Measurements from ENCODE around the gene ACHE. TPM values are rescaled to one million over a fixed set of nuclear protein-coding genes. Genes with fewer than 3 reads are reported as not detected.
A peak's percentile ranks its signal among the peaks of the same experiment; 100 is the strongest.

ACHE gene
- total and polyA plus RNA-seq, 2 experiments from 2014 or later = not detected

- no peak for TF ChIP-seq EZH2phosphoT487 (IDR thresholded peaks at IDR 0.05; ENCODE audit: insufficient read depth, low read depth)
- TF ChIP-seq EZH2 (IDR thresholded peaks at IDR 0.05; ENCODE audit: insufficient read depth, poor library complexity, severe bottlenecking) = no peak
- no peaks in the 10 kb centered on the region for H4K20me1 ChIP-seq (ENCODE audit: insufficient read depth)
- 78% methylated on average over 38 to 42 of the region's 44 CpGs for WGBS, 2 experiments (ENCODE audit: low coverage in 1 of 2, low lambda C conversion rate in 2 of 2, missing lambda C conversion rate in 2 of 2)
- peaks cover 7% of the 10 kb centered on the region; the same call in 1 of the 2 replicates for H3K36me3 ChIP-seq (ENCODE audit: low read depth)
- no peak overlapping the region for H3K4me3 ChIP-seq
- H3K9me2 ChIP-seq (ENCODE audit: insufficient read depth) = no peaks in the 10 kb centered on the region
- H3K9me3 ChIP-seq (ENCODE audit: low read depth) = no peaks in the 10 kb centered on the region
- no peak for DNase-seq
- no peak overlapping the region for H3K27ac ChIP-seq
- in situ Hi-C loops (cut with MboI) = no loop called here
- H3K79me2 ChIP-seq (ENCODE audit: insufficient read depth) = peaks cover 16% of the 10 kb centered on the region
- H3K4me2 ChIP-seq (ENCODE audit: unreplicated experiment) = no peak overlapping the region
- no peak overlapping the region for H3K9ac ChIP-seq
- H3F3A ChIP-seq (ENCODE audit: insufficient read depth) = 0 out of 2 replicates have a peak, but pooled peaks cover 8% of the 10 kb centered on the region
- peaks cover 11% of the 10 kb centered on the region for H3K4me1 ChIP-seq (ENCODE audit: insufficient read depth)
- no peak overlapping the region for H2AFZ ChIP-seq
- H3K27me3 ChIP-seq (replicated peaks; ENCODE audit: insufficient read depth) = peaks cover 19% of the 10 kb centered on the region
Measured at GRCh38 chr7:100892364-100893317, 3.0 kb downstream of the ACHE start.

DNA sequence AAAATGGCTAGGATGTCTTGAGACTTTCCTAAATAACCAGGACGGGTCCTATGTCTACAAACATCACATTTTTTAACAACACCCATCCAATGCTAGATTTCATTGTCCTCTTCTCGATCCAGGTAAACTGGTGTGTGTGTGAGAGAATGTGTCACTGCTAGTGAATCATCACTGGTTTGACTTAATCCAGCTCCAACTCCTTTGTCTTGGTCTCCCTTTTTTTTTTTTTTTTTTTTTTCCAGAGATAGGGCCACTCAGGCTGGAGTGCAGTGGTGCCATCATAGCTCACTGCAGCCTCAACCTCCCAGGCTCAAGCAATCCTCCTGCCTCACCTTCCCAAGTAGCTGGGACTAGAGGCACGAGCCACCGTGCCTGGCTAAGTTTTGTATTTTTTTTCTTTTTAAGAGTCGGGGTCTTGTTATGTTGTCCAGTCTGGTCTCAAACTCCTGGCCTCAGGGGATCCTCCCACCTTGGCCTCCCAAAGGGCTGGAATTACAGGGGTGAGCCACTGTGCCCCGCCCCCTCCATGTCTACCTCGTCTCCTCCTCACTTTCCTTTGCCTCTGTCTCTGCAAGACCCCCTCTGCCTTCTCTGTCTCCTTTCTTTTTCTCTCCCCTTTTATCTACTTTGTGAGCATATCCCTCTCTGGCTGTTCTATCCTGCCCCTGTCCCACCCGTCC is 4.0 kb downstream of the ACHE start:
- Histone ChIP-seq H3K4me2 (ENCODE audit: unreplicated experiment) (no peak overlapping the region), H3K36me3 (ENCODE audit: low read depth) (peaks cover 10% of the 10 kb centered on the region), H3K9me3 (ENCODE audit: low read depth) (no peaks in the 10 kb centered on the region), H3K27ac (no peak overlapping the region), H3K79me2 (ENCODE audit: insufficient read depth) (peaks cover 21% of the 10 kb centered on the region), H3K4me1 (ENCODE audit: insufficient read depth) (peaks cover 11% of the 10 kb centered on the region), H2AFZ (no peak overlapping the region), H3F3A (ENCODE audit: insufficient read depth) (0 out of 2 replicates have a peak, but pooled peaks cover 14% of the 10 kb centered on the region), H4K20me1 (ENCODE audit: insufficient read depth) (no peaks in the 10 kb centered on the region), H3K27me3 (replicated peaks; ENCODE audit: insufficient read depth) (peaks cover 15% of the 10 kb centered on the region), H3K4me3 (no peak overlapping the region), H3K9ac (no peak overlapping the region), H3K9me2 (ENCODE audit: insufficient read depth) (no peaks in the 10 kb centered on the region)
- in situ Hi-C loops (cut with MboI) = no loop called here
- TF ChIP-seq EZH2 (IDR thresholded peaks at IDR 0.05; ENCODE audit: insufficient read depth, poor library complexity, severe bottlenecking) (no peak), EZH2phosphoT487 (IDR thresholded peaks at IDR 0.05; ENCODE audit: insufficient read depth, low read depth) (no peak)
- peak; percentile 53 for DNase-seq
- 64 to 72% methylated on average over 6 to 8 of the region's 8 CpGs for WGBS, 2 experiments (ENCODE audit: low coverage in 1 of 2, low lambda C conversion rate in 2 of 2, missing lambda C conversion rate in 2 of 2)

- Histone ChIP-seq H3K27ac (peak overlapping the region; percentile 56), H3K9ac (peak overlapping the region; percentile 65; the same call in 1 of the 2 replicates)
Measured at GRCh38 chr7:100890653-100891567, 4.8 kb downstream of the ACHE start.

More at GRCh38 chr7:100890653-100891567, 4.8 kb downstream of the ACHE start:
- no peaks in the 10 kb centered on the region for H3K9me3 ChIP-seq (ENCODE audit: low read depth)
- H3K27me3 ChIP-seq (replicated peaks; ENCODE audit: insufficient read depth) = peaks cover 8% of the 10 kb centered on the region
- peaks cover 14% of the 10 kb centered on the region for H3K36me3 ChIP-seq (ENCODE audit: low read depth)
- peak overlapping the region; percentile 90 for H2AFZ ChIP-seq
- H3K4me3 ChIP-seq = peak overlapping the region; percentile 72
- WGBS, 2 experiments (ENCODE audit: low coverage in 1 of 2, low lambda C conversion rate in 2 of 2, missing lambda C conversion rate in 2 of 2) = 34 to 37% methylated on average over 18 to 43 of the region's 43 CpGs
- TF ChIP-seq EZH2 (IDR thresholded peaks at IDR 0.05; ENCODE audit: insufficient read depth, poor library complexity, severe bottlenecking) = no peak
- TF ChIP-seq EZH2phosphoT487 (IDR thresholded peaks at IDR 0.05; ENCODE audit: insufficient read depth, low read depth) = no peak
- H3K4me2 ChIP-seq (ENCODE audit: unreplicated experiment) = peak overlapping the region; percentile 70
- no peak for DNase-seq
- 0 out of 2 replicates have a peak, but pooled peaks cover 14% of the 10 kb centered on the region for H3F3A ChIP-seq (ENCODE audit: insufficient read depth)
- no peaks in the 10 kb centered on the region for H3K9me2 ChIP-seq (ENCODE audit: insufficient read depth)
- in situ Hi-C loops (cut with MboI) = no loop called here
- no peaks in the 10 kb centered on the region for H4K20me1 ChIP-seq (ENCODE audit: insufficient read depth)
- peaks cover 11% of the 10 kb centered on the region for H3K4me1 ChIP-seq (ENCODE audit: insufficient read depth)
- peaks cover 21% of the 10 kb centered on the region for H3K79me2 ChIP-seq (ENCODE audit: insufficient read depth)
